Suppressor macrophage (primary cell): Measurements from ENCODE around the gene SPARCL1.
"Not testable (repeated sequence)": the region's sequence is repeated elsewhere in the genome, so short reads cannot be mapped to it uniquely, and the experiment has no call there.

ENCODE experiments used
- DNase-seq, 4 experiments: peaks; one replicate each; pipeline ENCODE4 v3.0.0-alpha.2; 2020 to 2022

The SPARCL1 gene

DNA sequence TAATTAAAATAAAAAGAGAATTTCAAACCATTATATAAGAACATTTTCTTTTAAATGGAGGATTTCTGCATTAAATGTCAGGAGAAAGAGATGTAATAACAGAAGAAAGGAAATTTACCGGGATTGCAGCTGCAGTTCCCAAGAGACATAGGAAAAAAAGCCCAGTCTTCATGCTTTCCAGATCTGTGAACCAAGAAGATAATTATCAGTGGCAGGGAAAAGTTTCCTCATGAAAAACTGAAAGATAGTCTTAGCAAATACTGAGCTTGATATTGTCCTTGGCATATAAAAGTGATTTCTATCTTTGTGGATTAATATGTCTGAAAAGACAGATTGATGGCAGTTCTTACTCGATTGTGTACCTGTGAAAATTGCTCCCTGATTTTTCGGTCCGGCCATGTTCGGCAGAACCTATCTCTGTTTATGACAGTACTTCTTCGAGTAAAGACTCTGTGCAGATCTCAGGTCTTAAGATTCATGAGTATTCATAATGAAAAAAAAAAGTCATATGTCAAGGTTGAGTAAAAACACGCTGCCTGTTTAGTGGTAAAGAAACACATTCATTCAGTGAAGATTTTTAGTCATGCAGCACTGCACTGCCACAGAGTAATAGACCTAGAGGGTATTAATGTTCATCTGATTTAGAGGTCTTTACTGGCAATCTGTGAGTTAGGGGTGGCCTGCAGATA is 29.6 kb downstream of the SPARCL1 start:
- DNase-seq, result no peak

- no peak for DNase-seq
Measured at GRCh38 chr4:87498446-87498900, 30.7 kb downstream of the SPARCL1 start.

DNA sequence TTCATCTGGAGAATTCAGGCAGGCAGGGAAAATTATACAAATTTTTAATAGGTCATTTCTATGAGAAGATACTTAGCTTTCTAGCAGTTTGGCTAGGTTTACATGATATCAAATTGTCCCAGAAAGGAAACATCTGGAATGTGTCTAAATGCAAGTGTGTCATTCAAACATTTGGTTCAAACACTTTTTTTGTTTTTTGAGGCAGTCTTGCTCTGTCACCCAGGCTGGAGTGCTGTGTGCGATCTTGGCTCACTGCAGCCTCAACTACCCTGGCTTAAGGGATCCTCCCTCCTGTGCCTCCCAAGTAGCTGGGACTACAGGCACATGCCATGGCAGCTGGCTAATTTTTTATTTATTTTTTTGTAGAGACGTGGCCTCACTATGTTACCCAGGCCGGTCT is 31.6 kb downstream of the SPARCL1 start:
- no peak for DNase-seq

GRCh38 chr4:87497159-87497558 is 32.0 kb downstream of the SPARCL1 start:
- DNase-seq, result peak; percentile 14 to 44 (median 43)

DNA sequence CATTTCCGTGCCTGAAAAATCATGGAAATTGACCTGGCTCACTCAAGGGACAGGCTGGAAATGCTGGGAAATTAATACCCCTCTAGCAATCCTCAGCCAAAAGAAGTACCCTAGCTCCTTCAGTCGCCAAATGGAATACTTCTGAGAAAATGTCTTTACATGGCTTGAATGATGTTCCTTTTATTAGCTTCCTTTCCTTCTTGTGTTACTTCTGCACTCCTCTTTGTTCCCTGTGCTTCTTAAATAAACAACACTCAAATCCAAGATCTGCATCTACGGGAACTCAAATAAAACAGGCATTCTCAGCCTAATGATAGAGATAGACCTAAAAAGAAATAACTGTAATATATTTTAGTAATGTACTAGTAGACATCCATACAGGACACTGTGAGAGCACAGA is 36.1 kb downstream of the SPARCL1 start:
- no peak for DNase-seq

DNA sequence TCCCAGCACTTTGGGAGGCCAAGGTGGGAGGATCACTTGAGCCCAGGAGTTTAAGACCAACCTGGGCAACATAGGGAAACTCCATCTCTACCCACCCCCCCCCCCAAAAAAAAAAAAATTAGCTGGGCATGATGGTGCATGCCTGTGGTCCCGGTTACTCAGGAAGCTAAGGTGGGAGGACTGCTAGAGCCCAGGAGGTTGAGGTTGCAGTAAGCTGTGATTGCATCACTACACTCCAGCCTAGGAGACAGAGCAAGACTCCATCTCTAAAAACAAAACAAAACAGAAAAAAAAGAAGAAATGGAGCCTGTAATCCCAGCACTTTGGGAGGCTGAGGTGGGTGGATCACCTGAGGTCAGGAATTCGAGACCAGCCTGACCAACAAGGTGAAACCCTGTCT is 37.3 kb downstream of the SPARCL1 start:
- not testable (repeated sequence) for DNase-seq

GRCh38 chr4:87491436-87491835 is 37.7 kb downstream of the SPARCL1 start:
- no peak for DNase-seq

DNA sequence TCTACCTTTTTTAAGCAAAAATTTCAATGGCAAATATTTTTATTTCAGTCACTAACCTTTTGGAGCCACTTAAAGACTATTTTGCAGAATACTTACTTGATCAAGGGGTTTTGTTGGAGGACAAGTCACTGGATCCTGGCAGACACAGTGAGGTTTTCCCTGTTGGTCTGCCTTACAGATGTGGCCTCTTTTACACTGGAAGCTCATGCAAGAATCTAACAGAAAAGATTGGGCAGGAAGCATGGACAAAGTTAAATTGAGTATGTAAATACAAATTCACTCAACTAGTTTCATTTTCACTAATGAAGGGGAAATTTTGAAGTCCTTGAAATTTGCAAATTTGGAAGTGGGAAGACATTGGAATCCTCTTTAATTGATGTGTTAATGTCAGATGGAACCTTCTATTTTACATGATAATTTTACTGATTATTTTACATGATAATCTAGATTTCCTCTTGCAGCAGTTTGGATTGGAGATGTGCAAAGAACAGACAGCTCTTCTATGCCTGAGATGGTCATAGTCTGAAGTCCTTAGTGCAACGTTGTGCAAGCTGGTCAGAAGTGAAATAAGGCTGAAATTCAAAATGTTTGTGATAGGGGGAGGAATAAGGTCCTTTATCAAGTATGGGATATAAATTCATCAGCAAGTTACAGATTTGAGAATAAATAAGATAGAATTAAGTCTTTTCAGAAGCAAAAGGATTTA is 38.4 kb downstream of the SPARCL1 start:
- no peak for DNase-seq

GRCh38 chr4:87489678-87490077 is 39.5 kb downstream of the SPARCL1 start:
- no peak for DNase-seq

GRCh38 chr4:87488666-87489065 is 40.5 kb downstream of the SPARCL1 start:
- DNase-seq, result not testable (repeated sequence)

- not testable (repeated sequence) for DNase-seq
Measured at GRCh38 chr4:87483247-87483646, 45.9 kb downstream of the SPARCL1 start.

DNA sequence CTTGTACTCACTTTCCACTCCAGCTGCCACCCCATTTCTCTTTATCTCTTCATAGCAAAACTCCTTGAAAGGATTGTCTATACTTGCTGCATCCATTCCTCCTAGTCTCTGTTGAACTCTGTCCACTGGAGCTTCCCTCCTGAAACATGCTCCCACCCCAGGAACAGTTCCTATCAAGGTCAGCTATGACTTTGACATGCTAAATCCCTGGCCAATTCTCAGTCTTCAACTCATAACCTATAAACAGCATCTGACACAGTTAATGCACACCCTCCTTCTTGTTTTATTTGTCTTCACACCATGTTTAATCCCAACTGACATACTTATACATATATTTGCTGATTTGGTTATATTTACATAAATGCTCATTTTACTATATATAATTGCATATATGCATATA is 47.8 kb downstream of the SPARCL1 start:
- DNase-seq, result no peak

DNA sequence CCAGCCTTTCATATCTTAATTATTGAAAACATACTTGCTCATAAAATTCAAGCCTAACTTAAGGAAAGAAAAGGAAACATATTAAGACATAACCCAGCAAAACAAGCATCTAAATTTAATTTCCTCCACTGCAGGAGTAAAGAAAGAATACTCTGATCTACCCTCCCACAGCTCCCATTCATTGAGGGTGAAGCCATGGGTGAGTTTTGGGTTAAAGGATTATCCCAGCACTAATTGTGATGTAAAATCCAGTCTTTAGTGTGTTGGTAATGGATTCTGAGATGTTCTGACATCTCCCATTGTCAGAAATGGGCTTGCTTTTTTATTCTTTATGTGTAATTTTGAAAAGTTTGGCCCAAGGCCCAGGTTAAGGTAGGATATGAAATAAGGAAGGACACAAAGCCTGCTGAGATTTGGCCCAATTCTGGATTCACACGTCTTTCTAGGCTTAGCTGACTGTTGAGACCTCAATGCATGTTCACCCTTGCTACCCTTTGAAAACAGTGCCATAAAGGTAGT is 50.4 kb downstream of the SPARCL1 start:
- DNase-seq, result no peak

GRCh38 chr4:87476934-87477333 is 52.2 kb downstream of the SPARCL1 start:
- DNase-seq, result no peak

GRCh38 chr4:87469390-87469789 is 59.8 kb downstream of the SPARCL1 start:
- no peak for DNase-seq

DNA sequence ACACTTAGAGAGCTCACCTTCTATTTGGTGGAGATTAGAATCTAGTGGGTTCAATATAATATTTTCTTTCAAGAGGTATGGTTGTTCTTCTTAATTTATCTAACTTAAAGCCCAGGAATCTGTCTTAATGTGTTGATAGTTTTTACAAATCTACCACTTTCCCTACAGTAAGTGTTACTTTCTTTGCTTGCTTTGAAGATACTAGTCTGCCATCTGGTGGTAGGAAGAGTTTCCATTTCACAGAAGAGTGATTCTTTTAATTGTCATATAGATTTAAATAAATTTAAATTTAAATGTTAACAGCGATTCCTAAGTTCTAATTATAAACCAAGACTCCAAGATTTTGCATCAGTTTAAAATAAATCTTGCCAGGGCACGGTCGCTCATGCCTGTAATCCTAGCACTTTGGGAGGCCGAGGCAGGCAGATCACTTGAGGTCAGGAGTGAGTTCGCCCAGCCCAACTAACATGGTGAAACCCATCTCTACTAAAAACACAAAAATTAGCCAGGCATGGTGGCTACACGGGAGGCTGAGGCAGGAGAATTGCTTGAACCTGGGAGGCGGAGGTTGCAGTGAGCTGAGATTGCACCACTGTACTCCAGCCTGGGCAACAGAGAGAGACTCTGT is 63.3 kb downstream of the SPARCL1 start:
- DNase-seq, result peak; percentile 33 to 70 (median 48)

DNA sequence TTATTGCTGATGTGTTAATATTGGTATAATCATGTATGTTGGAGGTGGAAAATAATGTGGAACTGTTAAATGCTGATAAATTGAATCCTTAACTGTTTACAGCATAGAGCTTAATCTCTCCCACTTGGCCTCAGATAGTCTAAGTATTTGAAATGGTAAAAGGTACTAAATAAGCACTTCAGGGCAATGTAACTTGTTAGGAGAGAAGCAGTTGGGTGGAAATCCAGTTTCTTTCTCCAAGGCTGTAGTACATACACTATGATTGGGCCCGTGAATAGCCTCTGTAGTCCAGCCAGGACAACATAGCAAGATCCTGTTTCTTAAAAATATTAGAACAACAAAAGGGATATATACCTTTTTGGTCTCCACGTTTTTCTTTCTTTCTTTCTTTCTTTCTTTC is 67.1 kb downstream of the SPARCL1 start:
- no peak for DNase-seq

- no peak for DNase-seq
Measured at GRCh38 chr4:87461281-87461700, 67.9 kb downstream of the SPARCL1 start.

DNA sequence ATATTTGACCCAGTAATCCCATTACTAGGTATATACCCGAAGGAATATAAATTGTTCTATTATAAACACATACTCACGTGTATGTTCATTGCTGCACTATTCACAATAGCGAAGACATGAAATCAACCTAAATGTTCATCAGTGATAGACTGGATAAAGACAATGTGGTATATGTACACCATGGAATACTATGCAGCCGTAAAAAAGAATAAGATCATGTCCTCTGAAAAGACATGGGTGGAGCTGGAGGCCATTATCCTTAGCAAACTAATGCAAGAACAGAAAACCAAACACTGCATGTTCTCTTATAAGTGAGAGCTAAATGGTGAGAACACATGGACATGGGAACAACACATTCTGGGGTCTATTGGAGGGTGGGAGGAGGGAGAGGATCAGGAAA is 70.3 kb downstream of the SPARCL1 start:
- no peak for DNase-seq

GRCh38 chr4:87451537-87451936 is 77.6 kb downstream of the SPARCL1 start:
- no peak for DNase-seq

- DNase-seq, result not testable (repeated sequence)
Measured at GRCh38 chr4:87446375-87446774, 82.8 kb downstream of the SPARCL1 start.

DNA sequence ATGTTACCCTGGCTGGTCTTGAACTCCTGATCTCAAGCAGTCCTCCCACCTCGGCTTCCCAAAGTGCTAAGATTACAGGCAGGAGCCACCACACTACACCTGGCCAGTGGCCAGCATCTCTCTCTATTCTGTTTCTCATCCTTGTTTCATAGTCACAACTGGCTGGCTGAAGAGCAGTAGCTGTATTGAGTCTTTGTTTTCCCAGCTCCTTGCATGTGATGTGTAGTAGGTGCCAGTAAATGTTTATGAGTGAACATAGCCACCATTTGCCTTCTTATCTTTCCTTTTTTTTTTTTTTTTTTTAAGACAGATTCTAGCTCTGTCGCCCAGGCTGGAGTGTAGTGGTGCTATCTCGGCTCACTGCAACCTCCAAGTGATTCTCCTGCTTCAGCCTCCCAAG is 83.2 kb downstream of the SPARCL1 start:
- DNase-seq, result no peak

DNA sequence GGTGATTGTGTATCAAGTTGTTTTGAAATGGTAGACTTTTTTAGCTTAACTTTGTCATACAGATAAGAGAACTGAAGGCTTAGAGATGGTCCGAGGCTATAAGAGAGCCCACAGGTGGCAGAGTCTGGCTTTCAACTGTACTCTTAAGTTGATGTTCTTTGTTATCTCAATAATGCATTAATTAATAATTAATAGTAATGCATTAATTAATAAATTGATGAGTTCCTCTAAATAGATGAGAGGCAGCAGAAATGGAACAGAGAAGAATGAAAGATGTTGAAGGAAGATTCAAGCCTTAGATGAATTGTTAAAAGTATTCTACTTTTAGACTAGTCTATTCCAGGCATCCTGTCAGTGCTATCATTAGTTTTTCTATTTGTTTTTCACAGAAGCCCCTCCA is 84.4 kb downstream of the SPARCL1 start:
- DNase-seq, result no peak

- no peak for DNase-seq
Measured at GRCh38 chr4:87442889-87443288, 86.3 kb downstream of the SPARCL1 start.
